ENCODE data around the gene WNK3. TPM values are rescaled to one million over a fixed set of nuclear protein-coding genes. Genes with fewer than 3 reads are reported as not detected.

Gene WNK3
- total and polyA plus RNA-seq, 2 donors (not counting 3 experiments of a cell fraction or from before 2014, with no cell fraction given) = 0.30 to 2.7 TPM

DNA sequence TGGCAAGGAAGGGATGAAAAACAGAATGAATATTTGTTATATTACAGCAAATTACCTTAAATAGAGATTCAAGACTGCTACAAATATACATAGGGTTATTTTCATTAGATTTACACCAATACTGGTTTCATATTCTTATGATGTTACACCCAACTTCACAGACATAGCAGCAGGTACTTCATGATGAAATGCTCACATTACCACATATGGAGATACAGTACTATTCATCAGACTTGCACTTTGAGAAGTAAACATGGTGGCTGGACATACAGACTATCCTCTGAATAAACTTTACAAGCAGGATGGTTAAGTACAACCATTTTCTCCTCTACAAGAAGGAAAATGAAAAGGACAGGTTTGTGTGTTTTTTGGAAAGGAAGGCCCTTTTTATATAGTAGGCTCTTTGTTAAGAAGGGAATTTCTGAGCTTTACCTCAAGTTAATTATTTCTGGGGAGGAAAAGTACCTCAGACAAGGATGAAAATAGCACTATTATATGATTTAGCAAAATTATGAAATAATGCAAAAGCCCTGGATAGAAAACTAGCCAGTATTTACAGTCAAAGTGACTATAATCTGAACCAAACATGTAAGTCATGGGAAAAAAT lies 162.8 kb downstream of the WNK3 start:
- TF ChIP-seq POLR2AphosphoS5 (IDR thresholded peaks at IDR 0.05; ENCODE audit: insufficient read depth, low read depth, low read length) (no peak), JUN (IDR thresholded peaks at IDR 0.05; ENCODE audit: borderline replicate concordance, insufficient read depth, insufficient read length, low read depth) (no peak), FOS (IDR thresholded peaks at IDR 0.05; ENCODE audit: borderline replicate concordance, insufficient read depth, low read length) (no peak), GATA2 (IDR thresholded peaks at IDR 0.05; ENCODE audit: insufficient read depth, insufficient read length, low read depth, low read length) (no peak), POLR2A (IDR thresholded peaks at IDR 0.05; ENCODE audit: low read depth, low read length) (no peak), MYC (IDR thresholded peaks at IDR 0.05; ENCODE audit: low read depth, low read length) (no peak), EZH2 (IDR thresholded peaks at IDR 0.05; ENCODE audit: borderline replicate concordance, low read depth, low read length, severe bottlenecking) (no peak)
- TF ChIP-seq, protein P1, sequence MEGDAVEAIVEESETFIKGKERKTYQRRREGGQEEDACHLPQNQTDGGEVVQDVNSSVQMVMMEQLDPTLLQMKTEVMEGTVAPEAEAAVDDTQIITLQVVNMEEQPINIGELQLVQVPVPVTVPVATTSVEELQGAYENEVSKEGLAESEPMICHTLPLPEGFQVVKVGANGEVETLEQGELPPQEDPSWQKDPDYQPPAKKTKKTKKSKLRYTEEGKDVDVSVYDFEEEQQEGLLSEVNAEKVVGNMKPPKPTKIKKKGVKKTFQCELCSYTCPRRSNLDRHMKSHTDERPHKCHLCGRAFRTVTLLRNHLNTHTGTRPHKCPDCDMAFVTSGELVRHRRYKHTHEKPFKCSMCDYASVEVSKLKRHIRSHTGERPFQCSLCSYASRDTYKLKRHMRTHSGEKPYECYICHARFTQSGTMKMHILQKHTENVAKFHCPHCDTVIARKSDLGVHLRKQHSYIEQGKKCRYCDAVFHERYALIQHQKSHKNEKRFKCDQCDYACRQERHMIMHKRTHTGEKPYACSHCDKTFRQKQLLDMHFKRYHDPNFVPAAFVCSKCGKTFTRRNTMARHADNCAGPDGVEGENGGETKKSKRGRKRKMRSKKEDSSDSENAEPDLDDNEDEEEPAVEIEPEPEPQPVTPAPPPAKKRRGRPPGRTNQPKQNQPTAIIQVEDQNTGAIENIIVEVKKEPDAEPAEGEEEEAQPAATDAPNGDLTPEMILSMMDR (IDR thresholded peaks at IDR 0.05; ENCODE audit: extremely low read depth in 1 of 2, insufficient read depth in 1 of 2, low read depth in 1 of 2, low read length in 2 of 2) = no peak
- TF ChIP-seq, protein P2, sequence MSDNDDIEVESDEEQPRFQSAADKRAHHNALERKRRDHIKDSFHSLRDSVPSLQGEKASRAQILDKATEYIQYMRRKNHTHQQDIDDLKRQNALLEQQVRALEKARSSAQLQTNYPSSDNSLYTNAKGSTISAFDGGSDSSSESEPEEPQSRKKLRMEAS (IDR thresholded peaks at IDR 0.05; ENCODE audit: insufficient read depth, insufficient read length) = no peak
- H4K20me1 ChIP-seq (replicated peaks; ENCODE audit: control insufficient read depth, extremely low read depth, insufficient read depth, low read length) = no peaks in the 10 kb centered on the region
- DNase-seq (ENCODE audit: low read depth, low spot score) (no peak), FAIRE-seq (no peak)
- H3K9me3 ChIP-seq (replicated peaks; ENCODE audit: control insufficient read depth, insufficient read depth, low read length) = no peaks in the 10 kb centered on the region
- dilution Hi-C loops (cut with MboI; ENCODE audit: extremely low pct_ligation_motif_present, low sequenced_read_pairs) = no loop called here
- no peaks in the 10 kb centered on the region for H3K27me3 ChIP-seq (ENCODE audit: control insufficient read depth in 2 of 2, insufficient read depth in 2 of 2, low read length in 2 of 2)
- no peak overlapping the region for H3K4me2 ChIP-seq (ENCODE audit: insufficient read depth, low read length)
- H3K36me3 ChIP-seq (ENCODE audit: control insufficient read depth in 2 of 2, extremely low read depth in 1 of 2, insufficient read depth in 2 of 2, low read length in 2 of 2) = no peaks in the 10 kb centered on the region
- ChIA-PET CTCF (no interaction called here), POLR2A (no interaction called here)
- no TSS peak for BruUV-seq (replicated peaks)
- no peak overlapping the region for H3K4me3 ChIP-seq (replicated peaks in 1 of 3; ENCODE audit: insufficient read depth in 1 of 3, low read depth in 1 of 3, low read length in 3 of 3)
- H3K9ac ChIP-seq (replicated peaks; ENCODE audit: extremely low read depth, insufficient read depth, low read length) = no peak overlapping the region
- H2AFZ ChIP-seq (ENCODE audit: low read depth, low read length) = no peak overlapping the region
- H3K9me1 ChIP-seq (replicated peaks; ENCODE audit: control insufficient read depth, extremely low read depth, insufficient read depth, low read length) = no peaks in the 10 kb centered on the region
- intact Hi-C loops (cut with micrococcal nuclease) = no loop called here
- no peaks in the 10 kb centered on the region for H3K79me2 ChIP-seq (ENCODE audit: control insufficient read depth, insufficient read depth, low read length)
- H3K27ac ChIP-seq (ENCODE audit: insufficient read depth, low read depth, low read length) = no peak overlapping the region
- no peaks in the 10 kb centered on the region for H3K4me1 ChIP-seq (ENCODE audit: control insufficient read depth, extremely low read depth, insufficient read depth, low read length)
